Measurements from ENCODE around the gene MTTP.
A peak's percentile ranks its signal among the peaks of the same experiment; 100 is the strongest.

The MTTP gene

GRCh38 chr4:99593781-99594641, 19.4 kb downstream of the MTTP start:
- DNase-seq = no peak

GRCh38 chr4:99594818-99595217, 20.2 kb downstream of the MTTP start:
- DNase-seq = no peak

GRCh38 chr4:99606716-99607115, 32.1 kb downstream of the MTTP start:
- DNase-seq = no peak

- DNase-seq = no peak
Observed at GRCh38 chr4:99608417-99608816, 33.8 kb downstream of the MTTP start.

GRCh38 chr4:99610605-99611175, 36.1 kb downstream of the MTTP start:
- no peak for DNase-seq

GRCh38 chr4:99612281-99612680, 37.7 kb downstream of the MTTP start:
- DNase-seq = no peak

GRCh38 chr4:99612704-99613103, 38.1 kb downstream of the MTTP start:
- DNase-seq = no peak

GRCh38 chr4:99614491-99614890, 39.9 kb downstream of the MTTP start:
- DNase-seq = no peak

GRCh38 chr4:99615170-99615820, 40.7 kb downstream of the MTTP start:
- no peak for DNase-seq

- DNase-seq = no peak
Observed at GRCh38 chr4:99617374-99617773, 42.8 kb downstream of the MTTP start.

GRCh38 chr4:99622341-99622740, 47.7 kb downstream of the MTTP start:
- DNase-seq = no peak

GRCh38 chr4:99624141-99624719, 49.6 kb downstream of the MTTP start:
- no peak for DNase-seq

GRCh38 chr4:99625369-99625768, 50.7 kb downstream of the MTTP start:
- DNase-seq = no peak

- DNase-seq = no peak
Observed at GRCh38 chr4:99628040-99628439, 53.4 kb downstream of the MTTP start.

- DNase-seq = no peak
Observed at GRCh38 chr4:99629962-99630554, 55.4 kb downstream of the MTTP start.

- DNase-seq = no peak
Observed at GRCh38 chr4:99630857-99631360, 56.3 kb downstream of the MTTP start.

GRCh38 chr4:99633772-99634171, 59.1 kb downstream of the MTTP start:
- DNase-seq = peak; percentile 91

GRCh38 chr4:99634742-99635360, 60.2 kb downstream of the MTTP start:
- DNase-seq = no peak

GRCh38 chr4:99635601-99636000, 61.0 kb downstream of the MTTP start:
- no peak for DNase-seq

- DNase-seq = no peak
Observed at GRCh38 chr4:99636422-99636821, 61.8 kb downstream of the MTTP start.

- DNase-seq = peak; percentile 35
Observed at GRCh38 chr4:99637174-99637573, 62.5 kb downstream of the MTTP start.

- no peak for DNase-seq
Observed at GRCh38 chr4:99640676-99641075, 66.1 kb downstream of the MTTP start.
